Esophagus (tissue), 2 donors: ENCODE data around the gene APMAP. TPM values are rescaled to one million over a fixed set of nuclear protein-coding genes. Genes with fewer than 3 reads are reported as not detected.
A peak's percentile ranks its signal among the peaks of the same experiment; 100 is the strongest.

Experiments used
- H3K27ac ChIP-seq, 2 donors: one replicate each; pipeline ENCODE4 v1.5.1; 2013; ENCODE audit warnings: low read depth in 2 of 2, mild to moderate bottlenecking in 2 of 2, inconsistent platforms in 1 of 2, low read length in 1 of 2, moderate library complexity in 1 of 2
- H3K27me3 ChIP-seq, 2 donors: one replicate each; pipeline ENCODE4 v1.6.1; 2013; ENCODE audit warnings: low read length in 2 of 2, control low read depth in 1 of 2, mild to moderate bottlenecking in 1 of 2; ENCODE audit not compliant: insufficient read depth in 2 of 2, control insufficient read depth in 1 of 2
- H3K36me3 ChIP-seq, 2 donors: one replicate each; pipeline ENCODE4 v1.6.1; 2013; ENCODE audit warnings: low read length in 1 of 2; ENCODE audit not compliant: control insufficient read depth in 2 of 2, insufficient read depth in 2 of 2
- H3K4me1 ChIP-seq, 2 donors: one replicate each; pipeline ENCODE4 v1.6.1; 2013; ENCODE audit warnings: low read length in 1 of 2; ENCODE audit not compliant: control insufficient read depth in 2 of 2, insufficient read depth in 2 of 2
- H3K4me3 ChIP-seq, 2 donors: one replicate each; pipeline ENCODE4 v1.5.1; 2013; ENCODE audit warnings: low read length in 2 of 2, mild to moderate bottlenecking in 2 of 2, low read depth in 1 of 2, moderate library complexity in 1 of 2
- H3K9me3 ChIP-seq, 2 donors: one replicate each; pipeline ENCODE4 v1.6.1; 2013; ENCODE audit warnings: mild to moderate bottlenecking in 2 of 2, low read depth in 1 of 2, low read length in 1 of 2, moderate library complexity in 1 of 2; ENCODE audit not compliant: control insufficient read depth in 2 of 2, insufficient read depth in 1 of 2
- WGBS, 2 donors: extraction: QIAGEN DNeasy Blood & Tissue Kit; methylation state at CpG; one replicate each; pipeline ENCODE4 v1.1.7; 2013; 5-methylcytosine and 5-hydroxymethylcytosine counted together
- polyA plus RNA-seq, 2 donors: library from polyadenylated mRNA; stranded (reverse); fragments of 200-250 nt; gene quantifications; one replicate each; pipeline ENCODE4 v1.2.3, GENCODE V29; 2013
- donor health status: healthy with polysubstance abuse.
- donor health status: Bipolar disorder and iron deficiency.

Gene APMAP
- polyA plus RNA-seq, 2 donors: 9.6 to 20.5 TPM

- Histone ChIP-seq H3K4me1 (peaks cover 0 to 2% of the 10 kb centered on the region in 2 donors), H3K4me3 (no peak overlapping the region), H3K27me3 (no peaks in the 10 kb centered on the region), H3K9me3 (no peaks in the 10 kb centered on the region), H3K27ac (peak overlapping the region; percentile 45 to 60), H3K36me3 (no peaks in the 10 kb centered on the region)
- 18 to 26% methylated on average over 4 of the region's 4 CpGs for WGBS, 2 donors
Measured at GRCh38 chr20:25000268-25000801, 7.8 kb upstream of the APMAP start.

- H3K27me3 ChIP-seq: no peaks in the 10 kb centered on the region
- no peak overlapping the region for H3K4me3 ChIP-seq
- 86 to 90% methylated on average over 4 of the region's 4 CpGs for WGBS, 2 donors
- H3K4me1 ChIP-seq: peaks cover 2 to 4% of the 10 kb centered on the region in 2 donors
- H3K36me3 ChIP-seq: no peaks in the 10 kb centered on the region
- no peak overlapping the region for H3K27ac ChIP-seq
- no peaks in the 10 kb centered on the region for H3K9me3 ChIP-seq
Measured at GRCh38 chr20:24999568-24999967, 7.0 kb upstream of the APMAP start.

GRCh38 chr20:24998631-24999445 lies 6.3 kb upstream of the APMAP start:
- Histone ChIP-seq H3K4me3 (no peak overlapping the region), H3K9me3 (no peaks in the 10 kb centered on the region), H3K4me1 (peaks cover 2 to 4% of the 10 kb centered on the region in 2 donors), H3K36me3 (no peaks in the 10 kb centered on the region), H3K27ac (peak overlapping the region in 1 of 2 donors; percentile 15), H3K27me3 (no peaks in the 10 kb centered on the region)
- WGBS, 2 donors: 77 to 82% methylated on average over 12 of the region's 12 CpGs

- Histone ChIP-seq H3K4me3 (no peak overlapping the region), H3K9me3 (no peaks in the 10 kb centered on the region), H3K4me1 (peaks cover 2 to 4% of the 10 kb centered on the region in 2 donors), H3K27me3 (no peaks in the 10 kb centered on the region), H3K36me3 (no peaks in the 10 kb centered on the region), H3K27ac (no peak overlapping the region)
- 54 to 63% methylated on average over 3 of the region's 3 CpGs for WGBS, 2 donors
Measured at GRCh38 chr20:24998121-24998520, 5.6 kb upstream of the APMAP start.

- Histone ChIP-seq H3K9me3 (no peaks in the 10 kb centered on the region), H3K4me1 (peaks cover 4 to 6% of the 10 kb centered on the region in 2 donors), H3K36me3 (no peaks in the 10 kb centered on the region), H3K27me3 (no peaks in the 10 kb centered on the region), H3K27ac (no peak overlapping the region), H3K4me3 (no peak overlapping the region)
- 66 to 67% methylated on average over 9 of the region's 9 CpGs for WGBS, 2 donors
Measured at GRCh38 chr20:24996449-24997377, 4.2 kb upstream of the APMAP start.

GRCh38 chr20:24995741-24996448 lies 3.3 kb upstream of the APMAP start:
- Histone ChIP-seq H3K27ac (no peak overlapping the region), H3K4me1 (peaks cover 4 to 6% of the 10 kb centered on the region in 2 donors)
- 69 to 70% methylated on average over 9 of the region's 9 CpGs for WGBS, 2 donors

GRCh38 chr20:24994470-24995368 lies 2.2 kb upstream of the APMAP start:
- H3K27ac ChIP-seq: no peak overlapping the region
- no peaks in the 10 kb centered on the region for H3K9me3 ChIP-seq
- 34 to 38% methylated on average over 20 of the region's 20 CpGs for WGBS, 2 donors
- no peaks in the 10 kb centered on the region for H3K36me3 ChIP-seq
- H3K4me3 ChIP-seq: no peak overlapping the region
- H3K27me3 ChIP-seq: no peaks in the 10 kb centered on the region
- H3K4me1 ChIP-seq: peaks cover 3 to 4% of the 10 kb centered on the region in 2 donors

More at GRCh38 chr20:24995741-24996448, 3.3 kb upstream of the APMAP start:
- Histone ChIP-seq H3K27me3 (no peaks in the 10 kb centered on the region), H3K36me3 (no peaks in the 10 kb centered on the region), H3K4me3 (no peak overlapping the region), H3K9me3 (no peaks in the 10 kb centered on the region)

- Histone ChIP-seq H3K27ac (no peak overlapping the region), H3K36me3 (no peaks in the 10 kb centered on the region), H3K4me3 (no peak overlapping the region), H3K4me1 (peaks cover 3 to 4% of the 10 kb centered on the region in 2 donors), H3K9me3 (no peaks in the 10 kb centered on the region), H3K27me3 (no peaks in the 10 kb centered on the region)
- 76 to 84% methylated on average over 1 of the region's 1 CpG for WGBS, 2 donors
Measured at GRCh38 chr20:24994186-24994465, 1.6 kb upstream of the APMAP start.
